ENCODE data around the gene UVRAG.
"Not testable (repeated sequence)": the region's sequence is repeated elsewhere in the genome, so short reads cannot be mapped to it uniquely, and the experiment has no call there.

Gene UVRAG

DNA sequence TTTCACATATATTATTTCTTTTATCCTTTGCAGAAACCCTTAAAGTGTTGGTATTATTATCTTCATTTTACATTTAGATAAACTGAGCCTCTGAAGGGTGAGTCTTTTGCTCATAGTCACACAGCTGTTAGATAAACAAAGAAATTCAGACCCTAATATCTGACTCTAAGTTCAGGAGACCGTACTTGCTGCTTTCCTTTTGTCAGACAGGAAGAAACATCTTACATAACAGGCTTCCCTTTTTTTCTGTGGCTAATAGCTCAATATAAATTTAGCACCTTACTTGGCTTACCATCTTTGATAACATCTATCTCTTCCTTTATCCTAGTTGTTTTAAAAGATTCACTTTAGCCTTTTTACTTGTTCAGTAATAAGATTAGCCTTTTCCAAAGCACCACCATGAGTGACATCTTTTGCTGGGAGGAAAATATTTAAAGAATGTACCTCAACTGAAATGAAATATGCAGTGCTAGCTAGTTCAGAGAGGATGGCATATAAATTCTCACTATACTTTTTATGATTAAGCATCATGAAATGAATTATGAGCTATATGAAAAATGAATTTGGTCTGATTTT, 262.7 kb downstream of the UVRAG start:
- no peak for DNase-seq

DNA sequence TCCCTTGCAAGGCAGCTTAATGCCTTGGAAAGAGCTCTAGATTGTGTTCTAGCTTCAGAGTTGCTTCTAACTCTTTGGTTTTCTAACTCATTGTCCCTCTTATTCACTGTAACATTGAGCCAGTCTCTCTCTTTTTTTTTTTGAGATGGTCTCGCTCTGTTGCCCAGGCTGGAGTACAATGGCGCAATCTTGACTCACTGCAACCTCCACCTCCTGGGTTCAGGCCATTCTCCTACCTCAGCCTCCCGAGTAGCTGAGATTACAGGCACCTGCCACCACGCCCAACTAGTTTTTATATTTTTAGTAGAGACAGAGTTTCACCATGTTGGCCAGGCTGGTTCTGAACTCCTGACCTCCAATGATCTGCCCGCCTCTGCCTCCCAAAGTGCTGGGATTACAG, 266.1 kb downstream of the UVRAG start:
- DNase-seq = not testable (repeated sequence)

DNA sequence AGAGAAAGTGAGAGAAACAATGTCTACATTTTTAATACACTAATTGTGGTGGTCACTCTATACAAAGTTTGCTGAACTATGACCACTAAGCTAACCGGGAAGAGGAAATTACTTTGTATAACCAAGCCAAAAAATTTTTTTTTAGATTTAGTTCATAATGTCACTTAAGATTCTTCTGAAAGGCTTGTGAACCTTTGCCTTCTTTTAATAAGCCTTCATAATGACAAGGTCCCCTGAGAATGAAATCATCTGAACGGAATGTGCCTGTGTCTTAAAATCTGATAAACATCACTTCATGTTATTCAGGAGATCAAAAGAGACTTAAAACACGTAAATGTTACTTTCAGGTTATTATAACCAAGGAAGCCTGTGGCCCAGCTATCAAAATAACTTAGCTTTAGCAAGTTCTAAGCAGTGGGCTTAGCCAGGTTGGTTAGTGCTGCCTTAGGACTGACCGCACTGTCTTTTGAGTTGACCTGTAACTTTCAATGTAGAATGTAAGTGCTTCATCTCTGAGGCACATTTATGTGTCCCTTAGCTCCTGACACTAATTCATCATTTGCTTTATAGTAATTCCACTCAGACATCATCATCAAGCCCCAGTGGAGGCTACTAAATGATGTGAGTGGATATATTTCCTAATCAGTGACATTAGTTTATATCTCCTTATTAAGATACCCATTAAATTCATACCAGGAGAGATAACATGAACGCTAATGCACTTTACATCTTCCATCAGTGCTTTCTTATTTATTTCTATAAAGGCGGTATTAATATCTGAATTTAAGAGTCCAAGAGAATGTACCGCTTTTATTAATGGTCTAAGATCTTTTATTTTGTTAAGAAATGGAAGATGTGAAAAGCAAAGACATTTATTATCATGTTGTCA, 268.8 kb downstream of the UVRAG start:
- no peak for DNase-seq

DNA sequence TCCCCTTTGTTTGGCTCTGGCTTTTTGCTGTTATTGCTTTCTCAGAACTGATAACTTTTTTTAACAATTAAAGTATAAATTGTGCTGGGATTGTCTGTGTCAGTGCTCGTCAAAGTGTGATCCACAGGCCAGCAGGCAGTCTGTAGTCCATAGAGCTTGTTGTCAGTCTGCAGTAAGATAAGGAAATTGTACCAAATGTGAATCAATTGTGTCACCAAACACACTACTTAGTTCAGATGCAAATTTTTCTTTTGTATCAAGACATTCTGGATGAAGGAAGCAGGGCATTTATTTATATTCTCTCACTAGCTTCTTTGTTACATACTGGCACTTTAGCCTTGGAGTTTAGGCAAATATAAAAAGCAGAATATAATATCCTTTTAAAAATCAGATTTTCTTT, 270.3 kb downstream of the UVRAG start:
- DNase-seq = no peak

DNA sequence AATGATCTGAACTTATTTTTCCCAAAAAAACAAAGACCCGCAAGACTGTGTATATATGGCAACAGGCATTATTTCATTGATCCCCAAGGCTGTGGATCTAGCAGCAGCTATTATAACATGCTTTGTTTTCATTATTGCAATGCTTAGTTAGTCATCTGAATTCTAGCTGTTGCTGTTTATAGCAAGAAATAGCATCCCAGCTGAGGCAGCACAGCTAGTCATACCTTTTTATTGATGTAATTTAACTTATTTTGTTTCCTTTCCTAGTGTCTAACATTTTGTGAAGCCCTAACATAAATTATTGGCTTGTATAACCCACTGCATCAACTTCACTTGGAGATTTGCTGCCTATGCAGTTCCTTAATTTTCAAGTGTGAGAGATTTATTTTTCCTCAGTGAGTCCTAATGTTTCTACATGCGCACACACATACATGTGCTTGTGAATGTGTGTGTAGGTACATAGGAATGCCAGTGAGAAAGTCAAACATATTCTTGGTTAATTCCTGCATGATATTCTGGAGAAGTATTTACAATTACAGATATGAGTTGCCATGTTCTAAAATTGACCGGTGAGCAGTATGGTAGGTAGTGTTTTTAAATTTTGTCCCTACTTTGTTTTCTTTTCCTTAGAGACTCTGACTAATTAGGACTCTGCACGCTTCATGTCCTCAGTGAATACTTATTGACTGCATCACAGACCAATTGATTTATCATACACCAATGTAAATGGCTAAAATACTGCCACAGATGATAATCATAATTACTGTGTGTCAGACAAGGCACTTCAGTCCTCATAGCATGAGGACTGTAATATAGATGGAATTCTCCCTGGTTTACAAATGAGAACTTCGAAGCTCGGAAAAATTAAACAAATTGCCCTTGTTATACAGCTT, 272.0 kb downstream of the UVRAG start:
- no peak for DNase-seq

DNA sequence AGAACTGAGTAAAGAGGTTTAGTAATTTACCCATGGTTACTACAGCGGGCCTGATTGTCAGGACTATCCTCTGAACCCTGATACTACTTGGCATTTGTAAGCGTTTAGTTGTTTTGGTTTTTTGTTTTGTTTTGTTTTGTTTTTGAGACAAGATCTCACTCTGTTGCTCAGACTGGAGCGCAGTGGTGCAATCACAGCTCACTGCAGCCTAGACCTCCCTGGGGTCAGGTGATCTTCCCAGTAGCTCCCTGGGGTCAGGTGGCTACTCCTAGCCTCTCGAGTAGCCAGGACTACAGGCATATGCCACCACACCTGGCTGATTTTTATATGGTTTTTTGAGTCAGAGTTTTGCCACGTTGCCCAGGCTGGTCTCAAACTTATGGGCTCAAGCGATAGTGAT, 272.7 kb downstream of the UVRAG start:
- DNase-seq = no peak

DNA sequence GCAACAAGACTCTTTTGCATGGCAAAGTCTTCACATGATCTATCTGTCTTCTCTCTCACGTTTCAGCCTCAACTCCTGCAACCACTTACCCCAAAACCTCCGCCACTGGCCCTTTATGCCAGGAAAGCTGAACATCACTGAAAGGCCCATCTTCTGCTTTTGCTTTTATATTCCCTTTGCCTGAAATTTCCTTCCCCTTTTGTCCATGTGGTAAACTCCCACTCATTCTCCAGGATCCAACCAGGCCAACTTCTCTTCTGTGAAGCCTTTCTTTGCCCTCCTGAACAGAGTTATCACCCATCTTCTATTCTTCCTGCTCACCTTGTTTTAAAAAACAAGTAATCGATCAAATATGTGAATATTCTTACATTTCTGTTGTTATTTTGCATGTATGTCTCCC, 273.5 kb downstream of the UVRAG start:
- no peak for DNase-seq

DNA sequence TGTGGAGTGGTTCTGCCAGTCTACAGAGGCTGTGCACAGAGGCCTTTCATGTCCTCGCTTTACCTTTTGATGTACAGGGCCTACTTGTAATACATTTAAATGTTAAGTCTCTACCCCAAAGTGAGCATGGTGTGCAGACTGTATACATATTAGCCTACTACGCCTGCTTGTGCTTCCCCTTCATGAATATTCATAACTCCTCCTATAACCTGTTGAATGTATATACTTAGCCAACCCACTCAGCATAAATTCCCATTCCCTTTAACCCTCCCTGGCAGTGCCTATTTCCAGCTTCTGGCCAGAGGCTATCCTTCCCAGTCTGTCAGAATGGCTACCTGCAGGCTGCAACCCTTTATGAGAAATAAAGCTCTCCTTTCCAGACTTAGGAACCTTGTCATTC, 275.2 kb downstream of the UVRAG start:
- DNase-seq = no peak

DNA sequence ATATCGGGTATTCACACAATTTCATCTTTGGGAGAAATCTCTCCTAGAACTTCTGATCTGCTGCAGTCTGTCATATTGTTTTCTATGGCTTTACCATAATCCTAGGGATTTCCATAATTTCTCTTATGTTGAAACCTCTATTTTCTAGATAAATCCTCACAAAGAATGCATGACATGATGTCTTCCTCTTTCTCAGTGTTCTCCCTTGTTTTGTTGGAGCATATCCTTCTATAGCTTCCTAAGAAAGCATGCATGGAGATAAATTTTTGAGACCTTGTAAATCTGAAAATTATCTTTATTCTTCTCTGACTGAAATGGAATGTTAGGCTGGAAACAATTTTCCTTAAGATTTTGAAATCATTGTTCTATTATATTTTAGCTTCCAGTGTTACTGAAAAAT, 275.8 kb downstream of the UVRAG start:
- DNase-seq = no peak

DNA sequence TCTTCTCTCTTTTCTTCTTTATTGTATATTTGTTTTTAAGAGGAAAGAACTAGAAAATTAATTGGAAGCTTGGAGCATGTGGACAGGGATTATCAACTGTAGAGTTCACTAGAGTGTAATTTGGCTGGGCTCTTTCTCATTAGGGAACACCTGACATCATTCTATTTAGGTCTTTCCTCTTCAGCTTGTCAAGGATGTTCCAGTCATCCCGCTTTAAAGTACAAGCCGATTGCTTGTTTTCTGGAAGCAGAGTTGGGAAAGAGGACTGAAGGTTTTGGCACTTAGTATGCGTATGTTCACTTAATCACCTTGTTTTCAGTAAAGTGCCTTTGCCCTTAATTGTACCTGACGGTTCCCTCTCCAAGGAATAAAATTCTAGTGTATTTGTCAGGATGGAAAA, 279.7 kb downstream of the UVRAG start:
- DNase-seq = no peak

DNA sequence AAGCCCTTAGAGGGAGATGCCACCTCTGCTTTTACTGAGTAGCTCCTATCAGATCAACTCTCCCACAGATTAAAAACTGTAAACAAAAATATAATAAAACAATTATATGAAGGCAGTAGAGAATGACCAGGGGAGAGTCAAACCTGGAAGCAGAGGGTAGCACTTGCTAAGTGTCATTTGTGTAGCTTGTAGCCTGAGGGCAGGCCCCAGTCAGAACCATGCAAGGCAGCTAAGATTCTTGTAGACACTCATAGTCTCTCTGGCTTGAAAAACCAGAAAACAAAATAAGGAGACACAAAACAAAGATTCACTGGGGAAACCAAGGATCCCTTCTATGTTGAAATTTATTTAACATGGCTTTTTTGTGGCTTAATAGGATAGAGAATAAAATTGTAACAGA, 280.9 kb downstream of the UVRAG start:
- no peak for DNase-seq

DNA sequence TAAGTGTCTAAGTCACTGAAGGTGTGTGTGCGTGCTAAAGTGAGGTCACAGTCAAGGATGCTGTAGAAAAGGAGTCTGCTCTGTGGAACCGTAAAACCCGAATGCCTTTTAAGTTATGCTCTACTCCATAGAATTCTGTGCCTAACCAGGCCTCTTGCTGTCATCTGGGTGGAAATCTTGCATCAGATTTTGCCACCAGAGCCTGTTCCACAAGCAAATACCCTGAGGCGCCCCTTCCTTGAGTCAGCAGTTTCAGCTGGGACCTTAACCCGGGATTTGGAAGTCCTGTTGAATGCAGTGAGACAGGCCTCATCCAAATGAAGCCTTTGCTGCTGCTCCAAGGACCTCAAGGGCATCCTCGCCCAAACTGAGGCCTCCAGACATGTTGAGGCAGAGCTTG, 281.5 kb downstream of the UVRAG start:
- no peak for DNase-seq

DNA sequence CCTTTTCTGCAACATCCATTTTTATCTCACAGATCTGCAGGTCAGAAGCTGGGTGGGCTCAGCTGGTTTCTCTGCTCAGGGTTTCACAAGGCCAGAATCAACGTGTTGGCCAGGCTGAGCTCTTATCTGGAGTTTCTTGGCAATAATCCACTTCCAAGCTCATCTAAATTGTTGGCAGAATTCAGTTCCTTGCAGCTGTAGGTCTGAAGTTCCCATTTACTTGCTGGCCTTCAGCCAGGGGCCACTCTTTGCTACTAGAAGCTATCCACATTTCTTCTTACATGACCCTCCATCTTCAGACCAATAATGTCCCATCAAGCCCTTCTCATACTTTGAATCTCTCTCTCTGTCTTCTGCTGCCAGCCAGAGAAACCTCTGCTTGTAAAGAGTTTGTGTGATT, 287.8 kb downstream of the UVRAG start:
- DNase-seq = no peak

DNA sequence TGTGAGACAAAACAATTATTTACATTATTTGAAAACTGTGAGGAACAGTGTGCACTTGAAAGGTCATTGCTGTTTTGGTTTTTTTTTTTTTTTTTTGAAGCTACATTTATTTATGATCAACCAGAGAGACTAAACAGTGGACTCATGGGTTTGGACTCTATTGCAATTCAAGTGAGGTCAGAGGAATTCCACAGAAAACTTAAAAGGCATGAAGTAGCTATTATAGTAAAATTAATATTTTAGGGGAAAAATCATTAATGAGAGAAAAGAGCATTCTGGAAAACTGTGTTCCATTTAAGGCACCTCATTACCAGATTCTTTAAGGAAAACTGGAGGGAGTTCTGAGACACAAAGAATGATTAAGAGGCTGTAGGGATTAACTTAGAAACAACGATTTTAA, 288.4 kb downstream of the UVRAG start:
- DNase-seq = no peak

DNA sequence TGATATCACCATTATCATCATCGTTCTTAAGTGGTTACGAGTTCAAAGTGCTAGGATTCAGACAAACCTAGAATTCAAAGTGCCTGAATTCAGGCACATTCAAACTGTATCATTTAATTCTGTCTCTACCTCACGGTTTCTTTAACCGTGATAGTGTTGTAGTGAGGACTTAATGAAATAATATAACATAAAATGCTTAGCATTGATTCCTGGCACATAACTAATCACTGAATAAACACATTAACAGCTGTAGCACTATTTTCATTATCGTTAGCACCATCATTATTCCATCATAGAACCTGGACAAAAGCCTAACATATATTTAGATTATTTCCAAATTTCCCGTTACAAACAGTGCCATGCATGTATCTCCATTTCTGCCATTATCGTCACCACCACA, 289.3 kb downstream of the UVRAG start:
- DNase-seq = no peak

DNA sequence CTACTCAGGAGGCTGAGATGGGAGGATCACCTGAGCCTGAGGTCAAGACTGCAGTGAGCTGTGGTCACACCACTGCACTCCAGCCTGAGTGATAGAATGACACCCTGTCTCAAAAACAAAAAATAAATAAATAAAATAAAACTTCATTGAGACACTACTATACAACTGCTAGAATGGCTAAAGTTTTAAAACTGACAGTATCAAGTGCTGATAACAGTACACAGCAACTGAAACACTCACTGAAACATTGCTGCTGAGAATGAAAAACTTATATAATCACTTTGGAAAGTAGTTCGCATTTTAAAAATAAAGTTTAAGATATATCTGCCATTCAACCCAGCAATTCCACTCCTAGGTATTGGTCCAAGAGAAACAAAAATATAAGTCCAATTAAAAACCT, 290.6 kb downstream of the UVRAG start:
- DNase-seq = no peak

DNA sequence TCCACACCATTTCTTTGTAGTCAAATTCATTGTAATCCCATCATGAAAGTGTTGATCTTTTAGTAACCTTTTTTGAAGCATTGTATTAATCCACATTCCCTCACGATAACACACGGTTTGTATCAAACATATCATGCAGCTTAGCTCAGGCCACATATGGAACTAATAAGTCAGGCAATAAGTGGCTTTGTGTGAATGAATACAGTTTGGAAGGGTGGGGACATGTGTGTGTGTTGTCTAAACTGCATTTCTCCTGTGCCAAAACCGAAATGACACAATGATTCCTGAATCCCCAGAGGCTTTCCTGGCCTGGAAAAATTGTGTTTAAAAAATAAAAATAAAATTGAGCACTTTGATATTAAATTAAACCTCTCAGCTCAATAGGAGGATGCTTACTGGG, 293.0 kb downstream of the UVRAG start:
- no peak for DNase-seq

DNA sequence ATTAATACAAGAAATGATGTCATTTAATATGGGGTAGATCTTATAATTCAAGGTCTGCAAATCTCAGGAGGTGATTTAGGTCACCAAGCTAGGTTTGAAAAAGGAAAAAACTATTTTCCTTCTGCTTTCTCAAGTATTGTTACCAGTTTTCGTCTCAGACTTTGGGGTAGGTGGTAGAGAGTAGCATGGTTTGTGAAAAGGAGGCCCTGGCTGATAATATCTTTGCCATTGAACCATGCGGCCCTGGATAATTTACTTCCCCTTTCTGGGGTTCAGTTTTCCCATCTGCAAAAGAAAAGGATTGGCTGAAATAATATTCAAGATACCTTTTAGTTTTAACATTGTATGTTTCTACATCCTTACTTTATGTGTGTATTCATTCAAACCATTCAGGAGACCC, 299.2 kb downstream of the UVRAG start:
- no peak for DNase-seq

DNA sequence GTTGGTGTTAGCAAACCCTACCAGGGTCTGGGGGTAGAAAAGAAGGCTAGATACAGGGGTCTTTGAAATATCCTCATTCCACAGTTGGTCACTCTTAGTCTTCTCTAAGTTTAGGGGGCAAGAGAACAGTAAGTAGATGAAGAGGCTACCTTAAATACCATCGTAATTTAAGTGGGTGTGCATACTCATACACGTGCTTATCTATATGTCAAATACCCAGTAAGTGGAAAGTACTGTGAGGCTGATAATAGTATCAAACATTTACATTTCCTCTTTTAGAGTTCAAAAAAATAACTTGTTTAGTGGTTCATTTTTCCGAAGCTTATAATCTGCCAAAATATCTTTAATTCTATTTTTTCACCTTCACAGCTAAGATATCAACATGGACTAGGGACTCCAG, 300.5 kb downstream of the UVRAG start:
- DNase-seq = no peak

DNA sequence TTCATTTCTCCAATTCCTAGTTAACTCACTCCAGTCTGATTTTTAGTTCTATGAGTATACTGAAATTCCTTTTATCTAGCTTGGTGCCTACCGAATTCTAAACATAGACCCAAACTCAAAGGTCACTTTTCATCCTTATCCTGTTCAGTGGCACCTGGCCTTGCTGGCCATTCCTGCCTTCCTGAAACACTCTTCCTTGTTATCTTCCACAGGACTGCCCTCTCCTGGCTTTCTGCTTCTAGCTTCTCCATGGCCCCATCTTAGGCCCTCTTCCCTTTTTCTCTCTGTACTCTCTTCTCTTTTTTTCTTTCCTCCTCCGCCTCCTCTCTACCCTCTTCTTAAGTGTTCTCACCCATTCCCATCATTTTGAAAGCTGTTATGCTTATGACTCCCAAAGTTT, 304.0 kb downstream of the UVRAG start:
- DNase-seq = no peak

DNA sequence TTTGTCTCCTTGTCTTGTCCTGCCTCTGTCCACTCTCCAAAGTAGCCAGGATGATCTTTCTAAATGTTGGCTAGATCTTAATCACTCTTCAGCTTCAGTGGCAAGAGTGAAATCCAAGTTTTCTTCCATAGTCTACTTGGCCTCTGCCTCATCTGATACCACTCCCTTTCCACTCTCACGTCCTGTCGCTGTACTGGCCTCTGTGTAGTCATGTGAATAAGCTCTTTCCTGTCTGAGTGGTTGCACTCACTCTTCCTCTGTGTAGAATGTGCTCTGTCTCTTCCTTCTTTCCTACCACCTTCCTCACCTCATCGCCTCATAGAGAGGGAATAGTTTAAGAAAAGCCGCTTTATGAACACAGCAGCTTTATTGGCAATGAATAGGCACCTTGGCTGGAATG, 304.8 kb downstream of the UVRAG start:
- DNase-seq = no peak

DNA sequence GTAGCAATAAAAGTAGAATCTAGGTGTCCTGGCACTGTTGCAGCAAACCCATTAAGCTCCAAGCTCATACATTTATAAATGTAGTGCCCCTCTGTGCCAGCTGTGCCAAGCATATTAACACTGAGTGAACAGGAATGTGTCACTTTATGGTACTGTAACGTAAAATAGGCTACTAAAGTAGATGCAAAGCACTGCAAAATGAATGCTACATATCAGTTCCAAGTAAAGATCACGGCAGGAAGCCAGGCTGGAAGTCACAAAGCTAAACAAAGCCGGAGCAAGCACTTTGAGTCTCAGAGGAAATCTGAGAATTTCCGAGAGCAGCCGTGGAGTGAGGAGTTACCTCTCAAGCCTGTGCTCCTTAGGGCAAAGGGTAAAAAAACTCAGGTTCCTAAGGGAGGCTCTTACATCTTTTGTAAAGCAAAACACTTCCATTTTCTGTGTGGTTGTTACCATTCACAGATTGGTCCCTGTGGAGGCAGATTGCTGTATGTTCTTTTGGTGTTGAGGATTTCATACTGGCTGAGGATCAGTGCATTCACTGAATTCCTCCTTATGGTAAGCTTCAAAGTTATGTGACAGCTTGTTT, 305.6 kb downstream of the UVRAG start:
- DNase-seq = no peak

DNA sequence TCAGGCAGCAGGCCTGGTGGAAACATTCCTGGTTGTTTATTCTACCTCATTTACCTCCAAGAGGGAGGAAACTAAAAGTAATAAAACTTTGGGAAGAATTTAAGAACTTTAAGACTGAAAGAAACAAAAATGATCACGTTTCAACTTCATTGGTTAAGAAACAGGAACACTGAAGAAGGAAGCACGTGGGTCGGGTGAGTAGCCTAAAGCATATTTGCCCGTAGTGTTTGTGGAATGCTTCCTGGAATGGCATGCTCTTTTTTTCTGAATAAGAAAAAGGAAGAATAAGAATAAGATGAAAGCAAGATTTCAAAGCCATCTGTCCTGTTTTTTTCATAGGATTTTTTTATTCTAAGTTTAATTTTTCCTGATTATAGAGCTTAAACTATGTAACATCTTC, 308.2 kb downstream of the UVRAG start:
- no peak for DNase-seq
